Neuronal stem cell (in vitro differentiated cells): ENCODE results near the gene ODF2L. TPM values are rescaled to one million over a fixed set of nuclear protein-coding genes. Genes with fewer than 3 reads are reported as not detected.

Experiments used
- DNase-seq: peaks from one replicate; pipeline ENCODE4 v3.0.0-alpha.2; 2013; ENCODE audit warnings: low spot score
- H2AFZ ChIP-seq: one replicate; pipeline ENCODE4 v1.6.1; 2013; ENCODE audit warnings: mild to moderate bottlenecking, low read length, inconsistent platforms
- H2AK5ac ChIP-seq: 2 replicates; pipeline ENCODE4 v1.6.1; 2013; ENCODE audit warnings: low read depth, mild to moderate bottlenecking, inconsistent platforms, low read length, moderate library complexity, mixed read lengths
- H2BK120ac ChIP-seq: 2 replicates; pipeline ENCODE4 v1.6.1; 2013; ENCODE audit warnings: low read depth, mild to moderate bottlenecking, inconsistent platforms, low read length, moderate library complexity, mixed read lengths
- H2BK12ac ChIP-seq: one replicate; pipeline ENCODE4 v1.6.1; 2013; ENCODE audit warnings: low read length, inconsistent platforms
- H2BK15ac ChIP-seq: 2 replicates; pipeline ENCODE4 v1.6.1; 2013; ENCODE audit warnings: mild to moderate bottlenecking, low read length, inconsistent platforms, mixed read lengths
- H2BK5ac ChIP-seq: one replicate; pipeline ENCODE4 v1.6.1; 2013; ENCODE audit warnings: inconsistent platforms, mild to moderate bottlenecking, low read length, moderate library complexity
- H3K14ac ChIP-seq: one replicate; pipeline ENCODE4 v1.6.1; 2013; ENCODE audit warnings: low read length, inconsistent platforms
- H3K18ac ChIP-seq: 2 replicates; pipeline ENCODE4 v1.6.1; 2013; ENCODE audit warnings: low read length, inconsistent platforms
- H3K23ac ChIP-seq: 2 replicates; pipeline ENCODE4 v1.6.1; 2013; ENCODE audit warnings: low read depth, mild to moderate bottlenecking, mixed read lengths, low read length, inconsistent platforms; ENCODE audit not compliant: poor library complexity
- H3K27ac ChIP-seq: replicated peaks from 3 replicates; pipeline ENCODE4 v1.5.1; 2013; ENCODE audit warnings: low read length, inconsistent platforms
- H3K27me3 ChIP-seq, 3 experiments: 2 replicates each; pipeline ENCODE4 v1.6.1; 2013; ENCODE audit warnings: low read length in 3 of 3, mild to moderate bottlenecking in 2 of 3, inconsistent platforms in 1 of 3, low read depth in 1 of 3, mixed read lengths in 1 of 3, moderate library complexity in 1 of 3; ENCODE audit not compliant: control insufficient read depth in 3 of 3, insufficient read depth in 3 of 3
- H3K36me3 ChIP-seq, 2 donors: replicated peaks in 1 of 2; 2 replicates each; pipeline ENCODE4 v1.6.1; 2013; ENCODE audit warnings: low read length in 2 of 2; ENCODE audit not compliant: control insufficient read depth in 2 of 2, insufficient read depth in 2 of 2
- H3K4ac ChIP-seq: 2 replicates; pipeline ENCODE4 v1.6.1; 2013; ENCODE audit warnings: inconsistent platforms, mild to moderate bottlenecking, low read length, moderate library complexity
- H3K4me1 ChIP-seq, 2 donors: 1 replicate in 1 of 2; 2 replicates in 1 of 2; pipeline ENCODE4 v1.6.1; 2013; ENCODE audit warnings: low read length in 2 of 2, low read depth in 1 of 2; ENCODE audit not compliant: control insufficient read depth in 2 of 2, insufficient read depth in 1 of 2
- H3K4me2 ChIP-seq: one replicate; pipeline ENCODE4 v1.6.1; 2013; ENCODE audit warnings: mild to moderate bottlenecking, low read length, inconsistent platforms; ENCODE audit not compliant: insufficient read depth, poor library complexity, severe bottlenecking
- H3K4me3 ChIP-seq, 2 donors: 2 replicates each; pipeline ENCODE4 v1.5.1; 2013; ENCODE audit warnings: low read length in 2 of 2, mild to moderate bottlenecking in 2 of 2, inconsistent platforms in 1 of 2, moderate library complexity in 1 of 2
- H3K79me1 ChIP-seq: one replicate; pipeline ENCODE4 v1.6.1; 2013; ENCODE audit warnings: low read depth, mild to moderate bottlenecking, inconsistent platforms, low read length, moderate library complexity
- H3K9ac ChIP-seq: one replicate; pipeline ENCODE4 v1.6.1; 2013; ENCODE audit warnings: mild to moderate bottlenecking, low read depth, low read length, inconsistent platforms; ENCODE audit not compliant: poor library complexity
- H3K9me3 ChIP-seq, 2 donors: replicated peaks in 1 of 2; 2 replicates each; pipeline versions ENCODE3 to v1.6.1; 2013; ENCODE audit warnings: low read length in 2 of 2, mild to moderate bottlenecking in 2 of 2, inconsistent platforms in 1 of 2, low read depth in 1 of 2, mixed read lengths in 1 of 2, moderate library complexity in 1 of 2; ENCODE audit not compliant: control insufficient read depth in 2 of 2, insufficient read depth in 1 of 2
- H4K8ac ChIP-seq: one replicate; pipeline ENCODE4 v1.6.1; 2013; ENCODE audit warnings: low read depth, mild to moderate bottlenecking, inconsistent platforms, low read length, moderate library complexity
- H4K91ac ChIP-seq: one replicate; pipeline ENCODE4 v1.6.1; 2013; ENCODE audit warnings: low read length, low read depth, mild to moderate bottlenecking, inconsistent platforms; ENCODE audit not compliant: poor library complexity
- WGBS, 2 donors: extraction: QIAGEN DNeasy Blood & Tissue Kit; methylation state at CpG; one replicate each; pipeline ENCODE4 v1.1.7; 2013; ENCODE audit warnings: missing lambda C conversion rate in 2 of 2, mixed read lengths in 1 of 2; ENCODE audit not compliant: insufficient read length in 2 of 2, insufficient replicate concordance in 1 of 2; ENCODE audit errors: extremely low coverage in 2 of 2; 5-methylcytosine and 5-hydroxymethylcytosine counted together
- small RNA-seq: library from polyadenylated mRNA; stranded (forward); fragments of <200 nt; extraction: miRNeasy Mini kit (QIAGEN cat#:217004); gene quantifications from one replicate; pipeline ENCODE3, GENCODE V24; 2013; ENCODE audit not compliant: insufficient read depth

Gene ODF2L

DNA sequence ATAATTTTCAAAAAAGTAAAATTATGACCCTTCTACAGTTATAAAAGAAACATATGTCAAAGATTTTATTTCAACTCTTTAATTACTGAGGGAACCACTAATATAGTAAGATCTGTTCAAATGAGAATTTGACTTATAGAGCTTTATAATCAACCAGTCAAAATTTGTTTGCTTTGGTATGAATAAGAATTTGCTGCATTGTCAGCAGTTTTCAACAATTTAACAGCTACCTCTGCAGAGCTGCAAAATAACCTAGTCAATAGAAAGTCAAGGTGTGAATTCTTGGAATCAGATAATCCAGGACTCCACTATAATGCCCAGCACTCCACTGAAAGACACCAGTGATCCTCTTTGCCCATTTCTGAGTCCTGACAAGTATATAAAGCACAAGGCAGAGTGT lies 78.2 kb downstream of the ODF2L start:
- Histone ChIP-seq H3K4me3 (no peak overlapping the region), H3K27me3 (peaks cover 0 to 2% (median 0%) of the 10 kb centered on the region in 3 experiments), H3K9ac (no peak overlapping the region), H2BK12ac (no peak overlapping the region), H4K8ac (no peak overlapping the region), H2AFZ (no peak overlapping the region), H3K18ac (no peak overlapping the region), H3K36me3 (no peaks in the 10 kb centered on the region), H3K14ac (no peak overlapping the region), H3K23ac (no peak overlapping the region), H2BK15ac (no peak overlapping the region), H3K9me3 (no peaks in the 10 kb centered on the region), H2AK5ac (no peak overlapping the region), H3K27ac (no peak overlapping the region), H3K79me1 (no peaks in the 10 kb centered on the region), H4K91ac (no peak overlapping the region), H3K4ac (no peak overlapping the region), H3K4me2 (no peak overlapping the region), H3K4me1 (peaks cover 0 to 1% of the 10 kb centered on the region in 2 donors), H2BK120ac (no peak overlapping the region), H2BK5ac (no peak overlapping the region)
- no peak for DNase-seq

DNA sequence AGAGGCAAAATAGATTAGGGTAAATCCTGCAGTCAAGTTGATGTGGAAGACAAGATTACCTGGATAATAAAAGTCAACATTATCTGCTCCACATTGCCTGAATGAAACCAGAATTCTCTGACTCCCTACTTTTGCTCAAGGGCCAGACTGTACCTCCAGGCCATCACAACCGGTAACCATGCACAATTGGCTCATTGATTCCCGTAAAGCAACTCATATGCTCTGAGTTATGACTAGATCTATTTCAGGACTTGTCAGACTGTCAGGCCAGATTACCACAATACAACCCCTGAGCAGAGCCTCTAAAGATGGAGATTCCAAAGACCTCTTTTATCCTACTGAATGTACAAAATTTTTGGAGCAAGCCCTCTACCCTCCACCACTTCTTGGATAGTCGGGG lies 90.4 kb downstream of the ODF2L start:
- Histone ChIP-seq H2AFZ (no peak overlapping the region), H3K27me3 (no peaks in the 10 kb centered on the region), H3K18ac (no peak overlapping the region), H2BK15ac (no peak overlapping the region), H3K4ac (no peak overlapping the region), H3K23ac (no peak overlapping the region), H3K79me1 (no peaks in the 10 kb centered on the region), H3K4me3 (no peak overlapping the region), H3K9me3 (peaks cover 0 to 2% of the 10 kb centered on the region in 2 donors), H2BK12ac (no peak overlapping the region), H4K91ac (no peak overlapping the region), H3K4me2 (no peak overlapping the region), H3K27ac (no peak overlapping the region), H2BK5ac (no peak overlapping the region), H3K4me1 (peaks cover 0 to 2% of the 10 kb centered on the region in 2 donors), H2AK5ac (no peak overlapping the region), H3K36me3 (no peaks in the 10 kb centered on the region), H3K14ac (no peak overlapping the region), H2BK120ac (no peak overlapping the region), H3K9ac (no peak overlapping the region), H4K8ac (no peak overlapping the region)
- no peak for DNase-seq
- no CpG with 5 or more reads among the region's 3 CpGs for WGBS, 2 donors

DNA sequence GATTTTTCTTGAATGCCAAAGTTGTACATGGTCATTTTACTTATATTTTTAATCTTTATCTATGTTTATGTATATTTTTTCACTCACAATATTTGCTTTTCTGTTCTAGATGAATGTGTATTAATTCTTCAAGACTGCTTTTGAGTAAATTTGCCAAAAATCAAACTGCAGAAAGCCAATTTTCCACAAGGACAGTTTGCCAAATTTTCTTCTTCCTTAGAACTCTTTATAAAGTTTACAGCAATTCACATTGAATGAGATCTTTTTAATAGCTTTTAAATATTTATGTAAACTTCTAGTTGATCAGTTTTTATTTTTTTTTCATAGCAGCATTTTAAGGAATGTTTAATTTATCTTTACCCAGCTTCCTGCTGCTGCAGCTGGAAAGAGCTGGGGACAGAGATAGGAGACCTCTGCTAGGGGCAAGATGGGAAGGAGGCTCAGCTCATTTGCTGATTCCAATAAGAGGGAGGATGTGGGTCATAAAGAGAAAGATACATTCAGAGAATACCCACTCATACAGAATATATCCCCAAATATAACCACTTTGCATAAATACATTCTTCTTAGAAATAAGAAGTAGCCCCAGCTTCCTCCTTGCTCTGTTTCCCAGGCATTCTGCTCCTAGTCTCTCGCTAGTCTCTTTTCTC lies 93.0 kb downstream of the ODF2L start:
- no CpG with 5 or more reads among the region's 1 CpG for WGBS, 2 donors
- H3K4ac ChIP-seq: no peak overlapping the region
- H3K4me3 ChIP-seq: no peak overlapping the region
- H2BK15ac ChIP-seq: no peak overlapping the region
- H2AK5ac ChIP-seq: no peak overlapping the region
- no peak overlapping the region for H2BK120ac ChIP-seq
- H3K23ac ChIP-seq: no peak overlapping the region
- no peak for DNase-seq
- no peak overlapping the region for H4K91ac ChIP-seq
- H3K4me1 ChIP-seq: peaks cover 0 to 2% of the 10 kb centered on the region in 2 donors
- no peak overlapping the region for H3K27ac ChIP-seq
- no peak overlapping the region for H2AFZ ChIP-seq
- H3K36me3 ChIP-seq: no peaks in the 10 kb centered on the region
- H4K8ac ChIP-seq: no peak overlapping the region
- no peak overlapping the region for H2BK12ac ChIP-seq
- no peaks in the 10 kb centered on the region for H3K79me1 ChIP-seq
- no peak overlapping the region for H3K14ac ChIP-seq
- no peak overlapping the region for H2BK5ac ChIP-seq
- no peak overlapping the region for H3K4me2 ChIP-seq
- no peak overlapping the region for H3K18ac ChIP-seq
- H3K27me3 ChIP-seq: no peaks in the 10 kb centered on the region
- peaks cover 0 to 2% of the 10 kb centered on the region in 2 donors for H3K9me3 ChIP-seq
- no peak overlapping the region for H3K9ac ChIP-seq

Small RNA genes lying within 50 kb of the gene (small RNA-seq; reads per million reads assigned to genes)
- gene MIR7856: not detected
